ENCODE data around the gene PRKCH. TPM values are rescaled to one million over a fixed set of nuclear protein-coding genes. Genes with fewer than 3 reads are reported as not detected.

PRKCH gene
- polyA plus RNA-seq, 1 donor, result 21.2 TPM

DNA sequence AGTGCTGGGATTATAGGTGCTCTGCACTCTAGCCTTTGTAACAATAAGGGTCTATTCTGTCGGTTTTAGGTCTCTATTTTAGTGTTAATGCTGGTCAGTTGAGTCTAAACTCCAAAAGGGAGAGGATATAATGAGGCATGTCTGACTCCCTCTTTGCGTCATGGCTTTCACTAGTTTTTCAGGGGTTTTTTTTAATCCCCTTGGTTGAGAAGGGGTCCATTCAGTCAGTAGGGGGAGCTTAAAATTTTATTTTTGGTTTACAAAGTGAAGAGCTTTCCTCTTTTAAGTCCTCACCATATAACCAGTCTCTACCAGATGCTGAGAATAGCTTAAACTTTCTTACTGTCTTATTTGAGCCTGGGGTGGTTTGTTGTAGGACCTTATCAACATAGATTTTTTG lies 106.9 kb downstream of the PRKCH start:
- no peak for DNase-seq

DNA sequence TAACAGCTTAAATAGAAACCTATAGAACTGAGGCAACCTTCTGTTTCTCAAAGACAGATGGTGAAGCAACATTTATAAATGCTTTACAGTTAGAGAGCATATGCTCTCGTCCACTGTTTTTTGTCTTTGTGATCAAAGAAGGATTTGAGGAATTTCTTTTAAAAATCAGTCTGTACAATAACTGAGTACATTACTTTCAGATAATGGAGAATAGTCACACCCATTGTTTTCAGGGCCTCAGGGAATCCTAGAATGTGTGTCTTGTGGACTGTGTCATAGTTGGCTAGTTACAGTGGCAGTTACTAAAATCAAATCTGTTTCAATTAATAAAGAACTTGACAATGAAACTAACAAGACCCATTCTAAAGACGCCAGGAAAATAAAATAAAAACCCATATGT lies 107.9 kb downstream of the PRKCH start:
- no peak for DNase-seq

DNA sequence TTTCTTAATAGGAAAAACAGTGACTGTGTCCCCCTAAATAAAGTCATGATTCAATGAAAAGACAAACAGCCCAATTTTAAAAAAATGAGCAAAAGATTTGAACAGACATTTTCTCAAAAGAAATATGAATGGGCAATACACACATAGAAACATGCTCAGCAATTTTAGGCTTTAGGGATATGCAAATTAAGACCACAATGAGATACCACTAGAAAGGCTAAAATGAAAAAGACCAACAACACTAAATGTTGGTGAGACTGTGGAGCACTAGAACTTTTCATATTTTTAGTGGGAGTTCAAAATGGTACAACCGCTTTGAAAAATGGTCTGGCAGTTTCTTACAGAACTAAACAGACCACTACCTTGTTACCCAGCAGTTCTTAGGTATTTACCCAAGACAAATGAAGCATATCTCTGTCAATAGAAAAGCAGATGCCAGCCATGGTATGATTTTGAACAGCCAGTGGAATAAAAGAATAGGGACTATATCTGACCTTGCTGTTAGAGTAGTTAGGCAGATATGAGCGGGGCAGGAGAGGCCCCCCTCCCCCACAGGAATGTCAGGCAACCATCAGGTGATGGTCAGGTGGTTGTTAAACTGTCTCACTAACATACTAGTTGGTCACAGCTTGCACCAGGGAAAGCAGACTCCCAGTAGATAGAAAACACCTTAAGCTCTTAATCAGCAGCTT lies 108.8 kb downstream of the PRKCH start:
- DNase-seq, result no peak

- DNase-seq, result no peak
Observed at GRCh38 chr14:61433169-61433568, 111.8 kb downstream of the PRKCH start.

- no peak for DNase-seq
Observed at GRCh38 chr14:61433828-61434227, 112.4 kb downstream of the PRKCH start.

GRCh38 chr14:61434311-61434710 lies 112.9 kb downstream of the PRKCH start:
- DNase-seq, result no peak

DNA sequence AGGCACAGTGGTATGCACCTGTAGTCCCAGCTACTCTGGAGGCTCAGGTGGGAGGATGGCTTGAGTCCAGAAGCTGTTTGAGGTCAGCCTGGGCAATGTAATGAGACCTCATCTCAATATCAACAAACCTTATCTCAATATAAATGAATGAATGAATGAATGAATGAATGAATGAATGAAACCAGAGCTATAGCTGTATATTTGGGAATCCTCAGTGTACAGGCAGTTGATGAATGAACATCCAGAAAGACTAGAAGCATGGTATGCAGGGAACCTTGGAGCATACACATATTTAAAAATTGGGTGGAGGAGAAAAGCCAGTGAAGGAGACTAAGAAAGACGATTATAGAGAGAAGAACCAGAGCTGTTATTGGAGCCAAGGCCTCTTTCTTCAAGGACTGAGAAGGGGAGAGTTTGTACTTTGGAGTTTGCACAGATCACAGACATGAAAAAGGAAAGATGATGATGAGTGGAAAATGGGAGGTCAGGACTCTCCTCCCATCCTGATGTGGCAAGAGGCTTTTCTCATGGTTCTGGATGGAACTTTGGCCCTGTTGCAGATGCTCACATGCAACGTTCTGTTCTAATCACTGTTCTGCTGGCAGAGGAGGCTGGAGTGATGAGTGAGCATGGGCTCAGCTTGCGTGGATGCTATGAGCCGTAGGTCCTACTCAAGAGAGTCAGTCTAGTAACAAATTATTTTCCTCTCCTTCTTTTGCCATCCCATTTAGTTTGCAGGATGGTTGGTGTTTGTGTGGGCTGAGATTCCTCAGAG lies 114.4 kb downstream of the PRKCH start:
- no peak for DNase-seq

DNA sequence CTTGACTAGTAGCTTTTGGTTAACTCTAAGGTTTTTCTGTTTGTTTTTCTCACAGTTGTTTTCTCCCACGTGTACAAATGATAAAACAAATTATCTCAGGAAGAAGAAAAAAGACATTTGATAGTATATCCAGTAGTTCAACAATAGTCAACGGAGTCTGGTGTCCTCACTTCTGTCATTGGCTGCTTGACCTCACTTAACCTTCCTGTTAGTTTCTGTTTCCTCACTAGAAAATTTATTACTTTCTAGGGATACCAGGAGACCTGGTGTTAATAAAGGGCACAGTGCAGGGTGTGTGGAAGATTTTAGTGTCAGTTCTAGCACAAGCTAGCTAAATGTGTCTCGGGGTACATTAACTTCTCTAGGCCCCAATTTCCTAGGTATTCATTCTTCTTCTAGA lies 116.0 kb downstream of the PRKCH start:
- DNase-seq, result no peak

DNA sequence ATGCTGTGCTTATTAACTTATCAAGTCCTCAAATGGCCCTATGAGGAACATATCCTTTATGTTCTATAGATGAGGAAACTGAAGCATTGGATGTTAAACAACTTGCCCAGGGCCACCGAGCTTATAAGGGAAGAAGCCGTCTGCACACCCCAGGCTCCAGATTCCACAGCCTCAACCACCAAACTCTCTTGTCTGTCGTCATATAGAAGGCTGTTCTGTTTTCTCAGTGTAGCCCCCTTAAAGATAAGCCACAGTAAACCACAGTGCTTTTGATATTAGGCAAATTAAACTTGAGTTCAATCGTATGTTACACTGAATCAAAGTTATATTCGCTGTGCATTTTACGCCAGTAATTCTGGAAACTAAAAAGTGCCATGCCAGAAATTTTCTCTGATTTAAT lies 116.7 kb downstream of the PRKCH start:
- no peak for DNase-seq

DNA sequence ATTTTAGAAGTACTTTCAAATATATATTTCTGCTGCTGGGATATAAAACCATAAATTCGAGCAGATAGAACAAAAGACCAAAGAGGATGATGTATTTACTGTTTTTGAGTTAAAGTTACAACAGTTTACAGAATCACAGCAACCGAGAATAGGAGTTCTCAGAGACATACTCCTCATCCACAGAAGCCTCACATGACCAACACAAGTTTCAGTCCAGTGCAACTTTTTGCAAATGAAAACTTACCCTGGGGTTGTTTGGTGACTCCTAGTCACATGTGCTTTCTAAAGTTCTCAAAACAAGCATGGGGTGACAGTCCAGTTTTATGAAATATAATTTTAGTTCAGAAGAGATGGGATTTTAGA lies 117.1 kb downstream of the PRKCH start:
- no peak for DNase-seq

- DNase-seq, result no peak
Observed at GRCh38 chr14:61438860-61439765, 117.7 kb downstream of the PRKCH start.

- DNase-seq, result no peak
Observed at GRCh38 chr14:61439779-61440418, 118.5 kb downstream of the PRKCH start.

GRCh38 chr14:61443481-61443880 lies 122.1 kb downstream of the PRKCH start:
- no peak for DNase-seq

DNA sequence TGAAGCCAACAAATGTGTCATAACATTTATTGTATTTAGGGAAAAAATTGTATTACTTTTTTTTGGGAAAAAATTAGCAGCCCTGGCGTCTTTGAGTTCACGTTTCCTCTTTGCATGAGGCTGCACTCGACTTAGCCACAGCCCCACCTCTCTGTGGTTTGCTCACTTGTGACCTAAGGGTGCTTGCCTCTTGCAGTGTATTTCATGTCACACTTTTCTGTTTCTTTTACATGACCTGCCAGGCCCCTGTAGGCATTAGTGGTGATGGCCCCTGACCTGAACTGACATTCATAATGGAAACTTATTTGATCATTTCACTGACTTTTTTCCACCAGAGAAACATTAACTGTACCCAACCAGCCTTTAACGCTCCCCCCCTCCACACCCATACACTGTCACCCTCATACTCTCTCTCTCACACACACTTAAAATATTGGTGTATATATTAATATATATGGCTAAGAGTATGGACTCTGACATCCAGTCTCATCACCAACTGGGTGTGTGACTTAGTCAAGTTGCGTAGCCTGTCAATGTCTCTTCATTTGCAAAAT lies 122.9 kb downstream of the PRKCH start:
- DNase-seq, result no peak

DNA sequence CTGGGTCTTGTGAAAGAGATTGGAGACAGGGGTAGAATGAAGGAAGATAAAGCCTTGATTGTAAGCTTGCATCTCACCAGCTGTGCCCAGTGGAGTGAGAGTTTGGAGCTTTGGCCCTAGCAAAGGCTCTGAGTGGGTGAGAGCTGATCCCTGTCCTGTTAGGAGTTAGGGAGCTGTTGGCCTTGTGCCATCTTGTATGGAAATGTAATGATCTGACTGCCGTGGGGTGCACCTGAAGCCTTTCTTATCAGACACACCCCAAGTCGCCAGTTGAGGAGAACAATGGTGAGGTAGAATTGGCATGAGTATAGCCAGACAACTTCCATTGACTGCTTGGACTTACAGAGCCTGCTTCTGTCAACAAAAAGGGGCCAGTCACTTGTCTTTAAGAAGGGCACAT lies 130.1 kb downstream of the PRKCH start:
- no peak for DNase-seq

- no peak for DNase-seq
Observed at GRCh38 chr14:61451891-61452400, 130.6 kb downstream of the PRKCH start.

- no peak for DNase-seq
Observed at GRCh38 chr14:61452452-61452851, 131.1 kb downstream of the PRKCH start.

GRCh38 chr14:61453103-61453767 lies 131.9 kb downstream of the PRKCH start:
- no peak for DNase-seq

DNA sequence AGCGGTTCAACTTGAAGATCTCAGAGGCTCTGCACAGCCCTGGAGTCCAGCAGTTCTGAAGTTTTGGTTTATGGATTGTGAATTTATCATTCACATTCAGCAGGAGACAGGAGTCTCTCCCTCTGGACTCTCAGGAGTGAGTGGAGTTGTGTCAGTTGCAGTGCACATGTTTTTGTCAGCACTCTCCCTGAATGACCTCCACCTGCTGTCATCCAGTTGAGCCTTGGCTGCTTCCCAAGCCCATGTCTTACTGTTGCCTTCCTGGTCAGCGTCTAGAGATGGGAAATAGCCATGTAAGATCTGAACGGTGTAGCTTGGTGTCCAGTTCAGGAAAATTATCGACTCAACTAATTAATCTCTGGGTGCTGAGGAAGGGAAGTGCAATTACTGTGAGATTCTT lies 133.2 kb downstream of the PRKCH start:
- no peak for DNase-seq

DNA sequence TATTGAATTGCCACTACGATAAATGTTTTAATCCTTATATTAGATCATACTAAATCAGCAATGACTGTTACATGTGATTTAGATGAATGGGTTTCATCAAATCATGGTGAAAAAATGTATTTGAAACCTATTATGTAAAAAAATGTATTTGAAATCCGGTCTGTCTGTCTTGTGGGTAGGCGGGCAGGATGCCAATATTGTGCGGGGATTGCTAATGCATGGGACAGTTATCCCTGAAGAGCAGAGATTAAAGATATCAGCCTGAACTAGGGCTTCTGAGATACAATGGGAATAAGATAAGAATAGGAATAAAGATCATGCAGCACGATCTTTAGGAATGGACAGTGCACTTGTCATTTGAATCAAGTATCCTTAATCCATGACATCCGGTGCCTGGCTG lies 134.0 kb downstream of the PRKCH start:
- no peak for DNase-seq

GRCh38 chr14:61456720-61457119 lies 135.3 kb downstream of the PRKCH start:
- no peak for DNase-seq
